HTR-8/SVneo (cell line): ENCODE measurements around the gene HGFAC.
"Not testable (repeated sequence)": the region's sequence is repeated elsewhere in the genome, so short reads cannot be mapped to it uniquely, and the experiment has no call there.

Source experiments
- DNase-seq: peaks from one replicate; pipeline ENCODE4 v3.0.0; 2011; ENCODE audit warnings: low spot score, mixed read lengths; ENCODE audit not compliant: insufficient read length
- FAIRE-seq: peaks from 2 replicates; lab custom pipeline; 2011; peaks lifted over from hg19 to GRCh38; lab: Jason Lieb, UNC

HGFAC gene

DNA sequence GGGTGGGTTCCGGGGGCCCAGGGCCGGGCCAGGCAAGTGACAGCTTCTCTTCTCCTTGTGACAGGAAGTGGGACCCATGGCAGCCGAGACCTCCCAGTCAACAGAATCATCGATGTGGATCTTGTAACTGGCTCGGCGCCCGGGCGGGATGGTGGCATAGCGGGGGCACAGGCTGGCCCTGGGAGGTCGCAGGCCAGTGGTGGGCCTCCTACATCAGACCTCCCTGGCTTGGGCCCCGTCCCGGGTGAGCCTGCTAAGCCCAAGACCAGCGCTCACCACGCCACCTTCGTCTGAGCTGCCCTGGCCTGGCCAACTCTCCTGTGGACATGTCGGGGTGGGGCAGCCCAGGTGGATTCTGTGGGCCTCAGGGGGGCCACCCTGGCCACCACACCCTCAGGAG is 2.4 kb upstream of the HGFAC start:
- FAIRE-seq, result no peak
- no peak for DNase-seq

DNA sequence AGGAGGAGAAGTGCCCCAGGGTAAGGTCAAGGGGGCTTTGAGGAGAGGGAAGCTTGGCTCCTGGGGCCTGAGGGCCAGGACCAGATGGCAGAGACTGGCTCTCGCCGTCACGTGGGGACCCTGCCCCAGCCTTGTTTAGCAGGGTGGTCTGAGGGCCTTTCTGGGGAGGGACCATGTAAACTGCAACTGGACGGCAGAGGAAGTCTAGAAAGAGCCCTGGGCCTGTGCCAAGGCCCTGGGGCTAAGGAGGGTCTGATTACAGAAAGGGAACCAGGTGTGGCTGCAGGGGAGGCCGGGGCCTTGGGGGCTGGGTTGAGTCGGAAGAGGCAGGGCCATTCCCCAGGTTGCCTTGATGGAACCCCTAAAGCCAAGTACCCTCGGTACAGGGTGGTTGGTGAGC is 1.8 kb upstream of the HGFAC start:
- DNase-seq, result no peak
- no peak for FAIRE-seq

DNA sequence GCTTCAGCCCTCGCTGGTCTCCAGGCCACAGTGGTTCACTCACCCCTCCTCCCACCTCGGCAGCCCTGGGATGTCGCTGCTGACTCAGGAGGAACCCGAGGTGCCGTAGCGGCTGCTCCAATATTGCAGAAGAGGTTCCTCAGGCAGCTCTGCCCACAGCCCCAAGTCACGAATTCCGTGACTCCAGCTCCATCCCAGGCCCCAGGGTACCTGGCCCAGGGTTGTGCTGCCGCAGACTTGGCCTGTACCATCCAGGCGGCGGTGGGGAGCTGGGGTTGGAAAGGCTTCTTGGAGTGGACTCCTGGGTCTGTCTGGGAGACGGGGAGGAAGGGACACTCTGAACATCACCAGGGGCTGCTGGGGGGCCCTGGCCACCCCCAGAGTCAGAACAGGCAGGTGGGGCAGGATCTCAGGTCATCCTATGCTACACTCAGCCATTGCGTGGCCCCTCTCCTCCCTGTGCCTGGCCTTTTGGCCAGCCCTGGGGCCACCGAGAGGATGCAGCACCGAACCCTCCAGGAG is 728 bp upstream of the HGFAC start:
- DNase-seq (no peak), FAIRE-seq (no peak)

DNA sequence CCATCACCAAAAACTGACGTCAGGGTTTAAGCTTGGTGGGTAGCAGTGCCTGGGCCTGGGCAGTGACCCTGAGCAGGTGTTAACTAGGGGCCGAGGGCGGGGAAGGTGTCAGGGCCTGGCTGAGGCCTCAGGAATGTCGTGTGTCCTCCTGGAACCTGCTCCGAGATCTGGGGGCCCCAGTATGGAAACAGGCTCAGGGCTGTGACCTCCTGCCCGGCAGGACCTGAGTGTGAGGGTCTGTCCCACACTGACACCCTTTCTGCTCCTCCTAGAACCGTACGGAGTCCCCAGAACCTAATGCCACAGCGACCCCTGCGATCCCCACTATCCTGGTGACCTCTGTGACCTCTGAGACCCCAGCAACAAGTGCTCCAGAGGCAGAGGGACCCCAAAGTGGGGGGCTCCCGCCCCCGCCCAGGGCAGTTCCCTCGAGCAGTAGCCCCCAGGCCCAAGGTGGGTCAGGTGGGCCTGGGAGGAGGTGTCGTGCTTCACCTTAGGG is 741 bp downstream of the HGFAC start:
- no peak for FAIRE-seq
- DNase-seq, result no peak

DNA sequence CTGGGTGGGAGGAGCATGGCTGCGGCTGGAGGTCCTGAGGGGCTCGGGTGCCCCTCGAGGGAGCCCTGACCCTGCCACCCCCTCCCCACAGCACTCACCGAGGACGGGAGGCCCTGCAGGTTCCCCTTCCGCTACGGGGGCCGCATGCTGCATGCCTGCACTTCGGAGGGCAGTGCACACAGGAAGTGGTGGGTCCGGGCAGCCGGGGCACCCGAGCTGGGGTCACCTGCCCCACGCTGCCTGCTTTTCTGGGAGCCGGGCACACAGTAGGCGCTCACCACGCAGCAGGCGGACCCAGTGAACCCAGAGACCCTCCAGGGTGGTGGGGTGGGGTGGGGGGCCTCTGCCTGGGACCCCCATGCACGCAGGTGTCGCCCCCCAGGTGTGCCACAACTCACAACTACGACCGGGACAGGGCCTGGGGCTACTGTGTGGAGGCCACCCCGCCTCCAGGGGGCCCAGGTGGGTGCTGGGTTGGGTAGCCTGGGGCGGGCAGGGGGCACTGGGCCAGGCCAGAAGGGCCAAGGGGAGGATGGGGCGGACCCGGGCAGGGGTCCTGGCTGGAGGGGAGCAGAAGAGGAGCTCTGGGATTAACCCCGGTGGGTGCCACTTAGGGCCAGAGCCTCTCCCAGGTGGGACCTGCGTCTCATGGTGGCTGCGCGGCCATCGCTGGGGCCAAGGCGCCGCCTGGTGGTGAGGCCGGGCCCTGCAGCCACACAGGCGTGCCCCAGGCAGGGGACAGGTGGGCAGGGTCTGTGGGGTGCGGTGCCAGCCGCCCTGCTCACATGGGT is 1.4 kb downstream of the HGFAC start:
- DNase-seq, result peak; percentile 84
- peak; percentile 26 for FAIRE-seq

DNA sequence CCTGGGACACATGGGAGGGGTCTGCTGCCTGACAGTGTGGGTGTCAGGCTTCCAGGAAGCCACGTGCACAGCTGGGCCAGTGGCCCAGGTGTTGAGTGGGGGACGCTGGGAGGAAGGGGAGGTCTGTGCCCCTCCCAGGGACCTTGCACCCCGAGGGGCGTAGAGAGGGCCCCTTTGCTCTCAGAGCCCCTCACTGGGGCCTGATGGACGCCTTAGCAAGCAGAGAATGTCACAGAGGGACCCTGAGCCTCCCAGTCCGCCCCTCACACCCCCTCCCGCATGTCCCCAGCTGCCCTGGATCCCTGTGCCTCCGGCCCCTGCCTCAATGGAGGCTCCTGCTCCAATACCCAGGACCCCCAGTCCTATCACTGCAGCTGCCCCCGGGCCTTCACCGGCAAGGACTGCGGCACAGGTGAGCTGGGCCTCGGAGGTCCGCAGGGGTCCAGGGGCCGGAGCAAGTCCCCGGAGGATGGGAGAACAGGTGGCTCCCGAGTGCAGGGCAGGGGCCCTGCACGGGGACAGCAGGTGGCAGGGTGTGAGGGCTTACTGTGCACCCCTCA is 2.1 kb downstream of the HGFAC start:
- DNase-seq (no peak), FAIRE-seq (no peak)

DNA sequence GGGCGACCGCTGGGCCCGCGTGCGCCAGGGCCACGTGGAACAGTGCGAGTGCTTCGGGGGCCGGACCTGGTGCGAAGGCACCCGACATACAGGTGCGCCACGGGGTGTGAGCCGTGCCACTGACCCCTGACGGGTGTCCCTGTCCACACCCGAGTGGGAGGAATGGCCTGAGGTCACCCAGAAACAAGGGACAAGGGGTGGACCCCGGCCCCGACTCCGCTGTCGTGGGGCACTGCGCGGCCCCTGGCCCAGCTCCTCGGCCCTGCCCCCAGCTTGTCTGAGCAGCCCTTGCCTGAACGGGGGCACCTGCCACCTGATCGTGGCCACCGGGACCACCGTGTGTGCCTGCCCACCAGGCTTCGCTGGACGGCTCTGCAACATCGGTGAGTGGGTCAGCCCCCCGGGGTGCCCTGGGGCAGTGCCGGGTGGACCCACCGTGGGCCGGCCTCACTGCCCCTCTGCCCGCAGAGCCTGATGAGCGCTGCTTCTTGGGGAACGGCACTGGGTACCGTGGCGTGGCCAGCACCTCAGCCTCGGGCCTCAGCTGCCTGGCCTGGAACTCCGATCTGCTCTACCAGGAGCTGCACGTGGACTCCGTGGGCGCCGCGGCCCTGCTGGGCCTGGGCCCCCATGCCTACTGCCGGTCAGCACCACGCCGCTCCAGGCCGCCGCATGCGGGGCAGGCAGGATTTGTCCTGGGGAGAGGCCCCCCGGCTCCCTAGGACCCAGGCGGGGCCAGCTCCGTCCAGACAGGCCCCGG is 2.8 kb downstream of the HGFAC start:
- no peak for FAIRE-seq
- no peak for DNase-seq

DNA sequence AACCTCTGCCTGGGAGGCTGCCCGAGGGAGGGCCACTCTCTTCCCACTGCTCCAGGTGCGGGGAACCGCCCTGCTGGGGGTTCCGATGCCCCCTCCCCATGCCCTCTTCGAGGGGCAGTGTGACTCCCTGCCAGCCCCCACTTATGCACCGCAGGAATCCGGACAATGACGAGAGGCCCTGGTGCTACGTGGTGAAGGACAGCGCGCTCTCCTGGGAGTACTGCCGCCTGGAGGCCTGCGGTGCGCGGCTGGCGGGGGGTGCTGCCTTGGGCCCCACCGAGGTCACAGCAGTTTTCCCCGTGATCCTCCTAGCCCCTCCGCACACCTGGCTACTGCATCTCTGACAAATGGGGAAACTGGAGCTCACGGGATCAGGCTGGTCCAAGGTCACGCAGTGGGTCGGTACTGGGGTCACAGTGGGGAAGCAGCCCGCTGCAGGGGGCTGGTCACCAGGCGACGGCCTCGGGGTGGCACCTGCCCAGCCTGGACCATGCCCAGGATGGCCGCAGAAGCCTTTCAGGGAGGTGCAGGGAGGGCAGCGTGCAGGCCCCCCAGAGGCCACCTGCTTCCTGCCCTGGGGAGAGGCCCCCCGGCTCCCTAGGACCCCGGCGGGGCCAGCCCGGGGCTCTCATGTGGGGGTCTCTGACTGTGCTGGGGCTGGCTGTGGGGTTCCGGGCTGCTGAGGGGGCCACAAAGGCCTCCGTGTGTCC is 3.5 kb downstream of the HGFAC start:
- FAIRE-seq, result no peak
- DNase-seq, result no peak

DNA sequence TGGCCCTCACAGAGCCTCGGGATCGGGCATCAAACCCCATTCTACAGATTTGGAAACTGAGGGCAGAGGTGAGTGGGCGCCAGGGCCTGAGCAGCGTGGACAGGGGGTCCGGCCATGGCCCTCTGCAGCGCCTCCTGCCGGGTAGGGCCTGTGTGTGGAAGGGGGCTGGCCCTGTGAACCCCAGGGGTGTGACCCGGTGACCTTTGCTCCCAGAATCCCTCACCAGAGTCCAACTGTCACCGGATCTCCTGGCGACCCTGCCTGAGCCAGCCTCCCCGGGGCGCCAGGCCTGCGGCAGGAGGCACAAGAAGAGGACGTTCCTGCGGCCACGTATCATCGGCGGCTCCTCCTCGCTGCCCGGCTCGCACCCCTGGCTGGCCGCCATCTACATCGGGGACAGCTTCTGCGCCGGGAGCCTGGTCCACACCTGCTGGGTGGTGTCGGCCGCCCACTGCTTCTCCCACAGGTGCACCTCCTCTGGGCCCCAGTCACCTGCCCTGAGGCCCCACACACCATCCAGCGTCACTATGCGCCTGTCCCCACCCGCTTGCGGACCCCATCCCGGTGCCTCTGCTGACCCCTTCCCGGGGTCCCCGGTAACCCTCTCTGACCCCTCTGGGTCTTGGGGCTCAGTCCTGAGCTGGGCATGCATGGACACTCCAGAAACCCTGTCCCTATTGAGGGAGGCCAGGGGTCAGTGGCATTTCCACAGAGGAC is 4.2 kb downstream of the HGFAC start:
- FAIRE-seq, result no peak
- DNase-seq, result no peak

DNA sequence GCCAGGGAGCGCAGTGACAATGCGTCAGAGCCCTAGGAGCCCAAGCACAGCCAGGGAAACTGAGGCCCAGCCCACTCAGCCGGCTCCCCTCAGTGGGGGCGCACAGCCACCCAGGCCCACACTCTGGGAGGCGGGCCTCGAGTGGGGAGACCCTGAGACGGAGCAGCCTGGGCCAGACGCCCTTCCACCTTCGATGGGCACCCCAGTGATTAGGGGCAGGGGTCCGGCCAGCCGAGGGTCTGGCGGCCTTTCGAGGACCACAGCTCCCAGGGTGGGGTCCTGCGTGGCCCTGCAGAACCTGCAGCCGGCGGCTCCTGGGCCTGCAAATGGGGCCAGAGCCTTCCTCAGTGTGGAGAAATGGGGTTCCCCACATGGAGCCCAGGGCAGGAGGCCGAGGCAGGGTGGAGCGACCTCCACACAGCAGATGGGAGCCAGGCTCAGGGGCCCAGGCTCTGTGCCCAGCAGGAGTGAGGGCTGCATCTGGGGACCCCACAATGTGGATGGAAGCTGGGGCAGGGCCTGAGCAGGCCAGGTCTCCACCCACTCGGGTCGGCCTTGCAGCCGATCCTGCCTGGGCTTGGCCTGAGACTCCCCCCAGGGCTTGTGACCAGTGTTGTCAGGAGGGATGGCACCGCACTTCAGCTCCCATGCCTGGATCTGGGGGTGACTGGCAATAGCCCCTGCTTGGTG is 5.0 kb downstream of the HGFAC start:
- FAIRE-seq, result no peak

DNA sequence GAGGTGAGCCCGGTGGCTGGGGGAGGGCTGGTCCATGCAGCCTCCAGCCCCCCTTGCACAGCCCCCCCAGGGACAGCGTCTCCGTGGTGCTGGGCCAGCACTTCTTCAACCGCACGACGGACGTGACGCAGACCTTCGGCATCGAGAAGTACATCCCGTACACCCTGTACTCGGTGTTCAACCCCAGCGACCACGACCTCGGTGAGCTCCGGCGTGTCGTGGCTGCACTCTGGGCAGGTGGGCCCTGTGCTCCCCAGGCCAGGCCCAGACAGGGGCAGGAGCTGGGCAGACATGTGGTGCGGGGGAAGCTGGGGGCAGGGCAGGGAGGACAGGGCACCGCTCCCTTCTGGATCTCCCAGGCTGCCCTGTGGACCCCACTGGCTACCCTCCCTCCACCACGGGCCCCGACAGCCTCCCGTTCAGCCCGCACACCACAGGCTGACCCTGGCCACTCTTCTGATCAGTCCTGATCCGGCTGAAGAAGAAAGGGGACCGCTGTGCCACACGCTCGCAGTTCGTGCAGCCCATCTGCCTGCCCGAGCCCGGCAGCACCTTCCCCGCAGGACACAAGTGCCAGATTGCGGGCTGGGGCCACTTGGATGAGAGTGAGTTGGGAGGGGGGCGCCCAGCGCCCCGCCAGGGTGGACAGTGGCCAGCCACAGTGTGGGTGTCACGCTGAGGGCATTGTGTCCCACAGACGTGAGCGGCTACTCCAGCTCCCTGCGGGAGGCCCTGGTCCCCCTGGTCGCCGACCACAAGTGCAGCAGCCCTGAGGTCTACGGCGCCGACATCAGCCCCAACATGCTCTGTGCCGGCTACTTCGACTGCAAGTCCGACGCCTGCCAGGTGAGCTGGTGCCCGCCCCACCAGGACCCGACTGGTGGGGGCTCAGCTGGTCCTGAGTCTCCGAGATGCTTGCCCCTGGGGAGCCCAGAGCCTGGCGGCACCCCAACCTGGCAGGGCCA is 5.9 kb downstream of the HGFAC start:
- DNase-seq, result no peak
- FAIRE-seq, result no peak

More for the DNA sequence above, 5.0 kb downstream of the HGFAC start:
- no peak for DNase-seq

DNA sequence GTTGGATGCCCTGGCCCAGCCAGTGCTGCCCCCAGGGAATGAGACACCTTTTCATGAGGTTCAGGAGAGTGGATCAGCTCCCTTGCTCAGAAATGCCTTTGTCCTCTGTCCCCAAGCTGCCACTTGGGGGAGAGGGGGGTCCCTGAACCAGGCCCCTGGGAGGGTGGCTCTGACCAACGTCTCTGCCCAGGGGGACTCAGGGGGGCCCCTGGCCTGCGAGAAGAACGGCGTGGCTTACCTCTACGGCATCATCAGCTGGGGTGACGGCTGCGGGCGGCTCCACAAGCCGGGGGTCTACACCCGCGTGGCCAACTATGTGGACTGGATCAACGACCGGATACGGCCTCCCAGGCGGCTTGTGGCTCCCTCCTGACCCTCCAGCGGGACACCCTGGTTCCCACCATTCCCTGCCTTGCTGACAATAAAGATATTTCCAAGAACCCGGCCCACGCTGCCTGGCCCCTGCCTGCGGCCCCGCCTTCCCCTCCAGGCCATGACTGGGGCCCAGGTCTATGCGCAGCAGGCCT is 7.3 kb downstream of the HGFAC start:
- FAIRE-seq, result no peak
- no peak for DNase-seq

DNA sequence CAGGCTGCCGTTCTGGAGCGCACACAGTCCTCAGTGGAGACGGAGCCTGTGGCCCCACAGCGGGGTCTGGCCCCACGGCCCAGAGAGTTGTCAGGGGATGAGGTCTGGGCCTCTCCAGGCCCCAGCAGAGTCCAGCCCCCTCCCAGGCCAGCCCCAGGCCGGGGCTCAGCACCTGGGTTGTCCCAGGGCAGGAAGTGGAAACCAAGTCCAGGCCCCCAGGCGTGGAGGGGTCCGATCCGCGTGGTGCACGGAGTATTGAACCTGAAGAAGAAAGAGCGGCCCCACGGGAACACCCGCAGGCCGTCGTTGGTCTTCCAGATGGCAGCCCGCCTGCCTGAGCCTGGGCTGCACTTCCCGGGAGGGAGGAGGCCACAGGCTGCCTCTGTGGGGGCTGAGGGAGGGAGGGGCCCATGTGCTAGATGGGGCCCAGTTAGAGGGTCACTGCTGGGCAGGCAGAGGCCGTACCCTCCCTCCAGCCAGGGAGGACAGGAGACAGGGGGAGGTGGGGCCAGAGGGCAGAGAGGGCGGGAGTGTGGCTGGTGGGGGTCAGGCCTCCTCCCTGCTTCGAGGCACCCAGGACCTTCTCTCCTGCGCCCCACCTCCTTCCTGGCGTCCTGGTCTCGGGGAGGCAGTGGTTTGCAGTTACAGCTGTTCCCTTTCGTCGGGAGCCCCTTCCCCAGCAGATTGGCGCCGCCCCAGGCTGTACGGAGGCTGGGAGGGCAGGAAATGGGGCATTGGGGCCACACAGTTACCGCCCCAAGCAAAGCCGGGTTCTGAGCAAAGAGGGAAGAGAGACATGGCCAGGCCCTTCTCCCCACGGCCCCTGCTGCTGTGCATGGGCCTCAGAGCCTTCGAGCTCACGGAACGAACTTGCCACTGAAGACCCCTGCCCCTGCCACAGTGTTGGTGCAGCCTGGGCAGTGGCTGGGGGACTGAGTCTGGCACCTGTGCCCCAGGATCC is 8.1 kb downstream of the HGFAC start:
- FAIRE-seq, result no peak
- DNase-seq, result no peak

DNA sequence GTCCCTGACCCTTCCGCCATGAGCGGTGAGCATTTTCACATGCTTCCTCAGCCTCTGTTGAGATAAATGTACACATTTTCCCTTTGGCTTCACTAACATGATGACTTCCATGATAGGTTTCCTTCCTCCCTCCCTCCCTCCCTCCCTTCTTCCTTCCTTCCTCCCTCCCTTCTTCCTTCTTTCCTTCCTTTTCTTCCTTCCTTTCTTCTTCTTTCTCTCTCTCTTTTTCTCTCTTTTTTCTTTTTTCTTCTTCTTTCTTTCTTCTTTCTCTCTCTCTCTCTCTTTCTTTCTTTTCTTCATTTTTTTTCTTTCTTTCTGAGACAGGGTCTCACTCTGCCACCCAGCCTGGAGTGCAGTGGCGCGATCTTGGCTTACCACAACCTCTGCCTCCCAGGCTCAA is 8.9 kb downstream of the HGFAC start:
- no peak for FAIRE-seq
- DNase-seq, result no peak

DNA sequence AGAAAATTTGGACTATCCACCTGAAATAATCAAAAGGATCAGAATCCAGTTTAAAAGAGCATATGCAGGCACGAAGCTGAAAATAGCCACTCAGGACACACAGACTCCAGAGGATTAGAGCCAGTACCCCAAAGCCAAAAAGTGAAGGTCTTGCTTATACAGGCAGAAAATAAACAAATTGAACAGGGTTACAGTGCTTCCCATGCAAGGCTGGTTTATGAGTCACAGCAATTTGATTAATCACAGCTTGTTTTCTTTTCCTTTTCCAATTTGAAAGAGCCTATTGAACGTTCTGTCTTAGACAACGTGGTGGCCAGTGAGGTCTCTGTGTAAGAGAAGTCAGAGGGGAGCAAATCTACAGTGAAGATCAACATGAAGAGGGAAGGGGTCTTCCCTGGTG is 10.2 kb downstream of the HGFAC start:
- FAIRE-seq (no peak), DNase-seq (no peak)

DNA sequence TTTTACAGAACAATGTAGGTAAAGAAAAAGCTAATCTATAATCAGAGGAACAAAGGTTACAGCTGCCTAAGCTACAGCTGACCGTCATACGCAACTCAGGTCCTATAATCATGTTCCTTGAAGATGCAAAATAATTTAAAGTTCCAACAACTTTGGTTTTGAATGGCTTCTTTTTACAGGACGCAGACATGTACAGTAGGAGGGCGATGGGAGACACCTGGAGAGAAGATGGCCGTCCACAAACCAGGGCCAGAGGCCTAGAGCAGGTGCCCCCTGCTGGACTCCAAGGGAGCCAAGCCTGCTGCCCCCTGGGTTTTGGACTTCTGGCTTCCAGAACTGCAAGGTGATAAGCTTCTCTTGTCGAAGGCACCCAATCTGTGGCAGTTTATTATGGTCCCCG is 10.6 kb downstream of the HGFAC start:
- no peak for DNase-seq
- FAIRE-seq, result no peak

DNA sequence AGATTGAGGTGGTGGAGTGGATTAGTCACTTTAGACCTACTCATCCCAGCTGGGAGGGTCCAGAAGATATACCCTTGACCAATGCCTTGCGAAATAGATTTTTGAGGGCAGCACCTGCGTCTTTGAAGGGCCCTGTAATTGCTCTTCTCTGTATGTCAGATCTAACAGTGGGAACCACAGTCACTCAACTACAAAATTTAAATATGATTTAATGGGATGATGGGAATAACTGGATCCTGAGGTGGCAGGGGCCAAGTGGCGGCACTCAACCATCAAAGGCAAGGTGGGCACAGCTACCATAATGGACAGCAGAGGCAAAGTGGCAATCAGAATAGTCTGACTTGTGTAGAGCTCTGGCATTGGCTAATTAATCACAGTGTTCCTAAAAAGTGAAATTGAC is 13.8 kb downstream of the HGFAC start:
- FAIRE-seq, result not testable (repeated sequence)

More for the DNA sequence above, 13.8 kb downstream of the HGFAC start:
- not testable (repeated sequence) for DNase-seq
